Neural crest cell (in vitro differentiated cells): ENCODE measurements around the gene RNF130. TPM values are rescaled to one million over a fixed set of nuclear protein-coding genes. Genes with fewer than 3 reads are reported as not detected.

Experiments used
- DNase-seq: peaks from one replicate; pipeline ENCODE4 v3.0.0; 2021; ENCODE audit warnings: low read depth, mixed read lengths, low spot score
- H3K27ac Mint-ChIP-seq: one replicate; pipeline ENCODE4 v1.8.0; 2021; ENCODE audit warnings: mild to moderate bottlenecking, mixed read lengths; ENCODE audit not compliant: unreplicated experiment
- H3K27me3 Mint-ChIP-seq: 2 replicates; pipeline ENCODE4 v1.8.0; 2021; ENCODE audit warnings: low read depth, mild to moderate bottlenecking, mixed read lengths
- H3K36me3 Mint-ChIP-seq: 2 replicates; pipeline ENCODE4 v1.8.0; 2021; ENCODE audit warnings: low read depth, mild to moderate bottlenecking, mixed read lengths
- H3K4me1 Mint-ChIP-seq: 2 replicates; pipeline ENCODE4 v1.8.0; 2021; ENCODE audit warnings: mixed read lengths
- H3K4me3 Mint-ChIP-seq: one replicate; pipeline ENCODE4 v1.8.0; 2021; ENCODE audit warnings: mild to moderate bottlenecking, mixed read lengths
- H3K9me3 Mint-ChIP-seq: 2 replicates; pipeline ENCODE4 v1.8.0; 2021; ENCODE audit warnings: mixed read lengths
- CTCF ChIP-seq: fragments of 200-600 bp; sonication (generic); conservative IDR thresholded peaks from 2 replicates; pipeline ENCODE4 v1.5.0; 2021; ENCODE audit warnings: antibody characterized with exemption, mild to moderate bottlenecking
- total RNA-seq: library from RNA; stranded (reverse); gene quantifications from 2 replicates; pipeline ENCODE4 v1.2.1, GENCODE V29; 2021

RNF130 gene
- total RNA-seq, 1 donor from 2014 or later: 113 TPM

GRCh38 chr5:180047667-180048066 lies 23.9 kb downstream of the RNF130 start:
- H3K27ac Mint-ChIP-seq: peak overlapping the region; percentile 35

GRCh38 chr5:180046656-180047055 lies 24.9 kb downstream of the RNF130 start:
- no peak overlapping the region for H3K4me3 Mint-ChIP-seq
- H3K27ac Mint-ChIP-seq: no peak overlapping the region
- no peaks in the 10 kb centered on the region for H3K27me3 Mint-ChIP-seq
- H3K9me3 Mint-ChIP-seq: peaks cover 6% of the 10 kb centered on the region
- peaks cover 41% of the 10 kb centered on the region for H3K4me1 Mint-ChIP-seq
- DNase-seq: no peak
- peaks cover 24% of the 10 kb centered on the region for H3K36me3 Mint-ChIP-seq
- TF ChIP-seq CTCF: no peak

More at GRCh38 chr5:180047667-180048066, 23.9 kb downstream of the RNF130 start:
- DNase-seq: no peak
- peaks cover 24% of the 10 kb centered on the region for H3K36me3 Mint-ChIP-seq
- no peaks in the 10 kb centered on the region for H3K27me3 Mint-ChIP-seq
- H3K9me3 Mint-ChIP-seq: peaks cover 6% of the 10 kb centered on the region
- peaks cover 44% of the 10 kb centered on the region for H3K4me1 Mint-ChIP-seq
- no peak for TF ChIP-seq CTCF
- no peak overlapping the region for H3K4me3 Mint-ChIP-seq

- Mint-ChIP-seq H3K27me3 (no peaks in the 10 kb centered on the region), H3K36me3 (peaks cover 24% of the 10 kb centered on the region), H3K4me1 (peaks cover 48% of the 10 kb centered on the region), H3K9me3 (peaks cover 6% of the 10 kb centered on the region), H3K27ac (no peak overlapping the region), H3K4me3 (no peak overlapping the region)
- TF ChIP-seq CTCF: no peak
- DNase-seq: no peak
These were observed 25.6 kb downstream of the RNF130 start for GRCh38 chr5:180045889-180046499.

DNA sequence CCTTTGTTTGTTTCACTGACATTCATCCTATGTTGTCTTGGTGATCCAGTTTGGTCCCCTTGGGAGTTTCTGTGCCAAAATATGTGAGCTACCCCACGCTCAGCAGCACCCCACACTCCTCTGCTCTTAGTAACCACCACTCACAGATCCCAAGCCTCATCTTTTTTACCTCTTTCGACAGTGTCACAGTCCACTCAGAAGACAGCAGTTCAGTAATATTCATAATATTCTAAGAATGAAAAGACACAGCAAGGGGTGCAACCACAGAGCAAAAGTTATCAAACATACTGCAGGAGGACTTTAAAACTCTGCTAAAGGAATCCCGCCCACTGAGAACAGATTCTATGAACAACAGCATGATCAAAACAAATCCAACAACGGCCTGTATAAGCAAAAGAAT lies 28.2 kb downstream of the RNF130 start:
- H3K36me3 Mint-ChIP-seq: peaks cover 31% of the 10 kb centered on the region
- peaks cover 34% of the 10 kb centered on the region for H3K4me1 Mint-ChIP-seq
- H3K27ac Mint-ChIP-seq: peak overlapping the region; percentile 63
- H3K27me3 Mint-ChIP-seq: no peaks in the 10 kb centered on the region
- no peak overlapping the region for H3K4me3 Mint-ChIP-seq
- no peak for TF ChIP-seq CTCF
- no peak for DNase-seq
- peaks cover 6% of the 10 kb centered on the region for H3K9me3 Mint-ChIP-seq

GRCh38 chr5:180041301-180042274 lies 30.0 kb downstream of the RNF130 start:
- no peak for TF ChIP-seq CTCF
- Mint-ChIP-seq H3K9me3 (peaks cover 1% of the 10 kb centered on the region), H3K27ac (no peak overlapping the region), H3K4me1 (peaks cover 26% of the 10 kb centered on the region), H3K27me3 (no peaks in the 10 kb centered on the region), H3K36me3 (peaks cover 37% of the 10 kb centered on the region), H3K4me3 (no peak overlapping the region)
- no peak for DNase-seq
